AG09319 (cell line): ENCODE results near the gene RPTOR.

Experiments
- DNase-seq: peaks from one replicate; pipeline ENCODE4 v3.0.0-alpha.2; 2010; ENCODE audit warnings: low read depth; ENCODE audit errors: extremely low read depth
- TF ChIP-seq, protein P1 (sequence below): IDR thresholded peaks from 2 replicates; pipeline ENCODE4 v1.5.1; 2011; ENCODE audit warnings: low read depth, mild to moderate bottlenecking, inconsistent platforms, low read length, moderate library complexity

The RPTOR gene

DNA sequence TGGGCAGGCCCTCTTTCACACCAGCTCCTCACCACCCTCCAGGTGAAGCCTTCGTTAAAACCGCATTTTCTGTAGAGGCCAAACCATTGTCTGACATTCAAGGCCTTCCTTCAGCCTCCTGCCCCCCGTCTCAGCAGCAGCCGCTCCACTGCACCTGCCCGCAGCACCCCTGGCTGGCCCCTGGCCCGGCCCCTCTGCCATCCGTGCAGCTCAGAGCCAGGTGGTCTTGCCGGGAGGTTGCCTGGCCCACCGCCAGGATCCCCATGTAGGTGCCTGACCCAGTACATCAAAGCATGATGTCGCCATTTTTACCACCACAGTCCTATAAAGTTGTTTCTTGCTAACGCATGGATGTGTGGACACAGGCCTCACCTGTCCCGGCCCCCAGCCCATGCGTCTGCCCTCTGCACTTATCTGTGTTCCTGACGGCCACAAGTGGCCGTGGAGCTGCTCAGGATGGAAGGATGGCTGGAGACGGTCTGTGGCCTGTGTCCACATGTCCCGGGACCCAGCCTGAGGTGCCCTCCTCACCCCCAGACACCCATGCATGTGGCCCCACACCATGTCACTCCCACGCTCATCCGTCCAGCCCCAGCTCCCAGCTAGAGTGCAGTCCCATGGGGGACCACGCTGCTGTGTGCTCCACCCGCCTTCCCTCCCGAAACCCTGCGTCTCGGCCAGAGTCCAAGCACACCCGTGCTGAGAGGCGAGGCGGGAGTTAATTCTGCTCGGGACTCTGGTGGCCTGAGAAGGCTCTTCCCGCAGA, 357.7 kb downstream of the RPTOR start:
- DNase-seq, result no peak
- TF ChIP-seq, protein P1, sequence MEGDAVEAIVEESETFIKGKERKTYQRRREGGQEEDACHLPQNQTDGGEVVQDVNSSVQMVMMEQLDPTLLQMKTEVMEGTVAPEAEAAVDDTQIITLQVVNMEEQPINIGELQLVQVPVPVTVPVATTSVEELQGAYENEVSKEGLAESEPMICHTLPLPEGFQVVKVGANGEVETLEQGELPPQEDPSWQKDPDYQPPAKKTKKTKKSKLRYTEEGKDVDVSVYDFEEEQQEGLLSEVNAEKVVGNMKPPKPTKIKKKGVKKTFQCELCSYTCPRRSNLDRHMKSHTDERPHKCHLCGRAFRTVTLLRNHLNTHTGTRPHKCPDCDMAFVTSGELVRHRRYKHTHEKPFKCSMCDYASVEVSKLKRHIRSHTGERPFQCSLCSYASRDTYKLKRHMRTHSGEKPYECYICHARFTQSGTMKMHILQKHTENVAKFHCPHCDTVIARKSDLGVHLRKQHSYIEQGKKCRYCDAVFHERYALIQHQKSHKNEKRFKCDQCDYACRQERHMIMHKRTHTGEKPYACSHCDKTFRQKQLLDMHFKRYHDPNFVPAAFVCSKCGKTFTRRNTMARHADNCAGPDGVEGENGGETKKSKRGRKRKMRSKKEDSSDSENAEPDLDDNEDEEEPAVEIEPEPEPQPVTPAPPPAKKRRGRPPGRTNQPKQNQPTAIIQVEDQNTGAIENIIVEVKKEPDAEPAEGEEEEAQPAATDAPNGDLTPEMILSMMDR, result no peak

DNA sequence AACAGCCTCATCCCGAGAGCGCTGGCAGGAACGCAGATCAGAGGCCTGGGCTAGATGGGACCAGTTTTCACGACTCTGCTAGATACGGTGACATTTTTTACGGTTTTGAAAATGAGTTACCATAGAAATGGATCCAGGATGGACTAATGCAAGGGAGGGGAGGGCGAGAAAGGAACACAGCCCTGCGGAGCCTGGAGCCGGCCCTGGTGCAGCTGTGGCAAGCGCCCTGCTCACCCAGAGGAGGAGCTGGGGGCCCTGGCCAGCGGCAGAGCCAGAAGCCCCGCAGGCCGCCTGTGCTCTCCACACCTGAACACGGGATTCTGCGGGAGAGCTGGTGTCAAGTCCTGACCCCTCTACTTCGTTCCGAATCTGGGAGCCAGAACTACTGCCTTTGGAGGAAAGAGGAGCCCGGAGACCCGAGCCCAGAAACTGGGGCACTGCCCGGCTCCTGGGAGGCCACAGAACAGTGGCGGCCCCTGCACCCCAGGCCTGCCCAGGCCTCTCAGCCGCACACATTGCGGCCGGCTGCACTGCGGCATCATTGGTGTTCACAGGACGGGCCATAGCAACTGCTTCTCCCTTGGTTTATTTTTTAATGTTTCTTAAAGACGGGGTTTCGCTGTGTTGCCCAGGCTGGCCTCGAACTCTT, 358.4 kb downstream of the RPTOR start:
- TF ChIP-seq, protein P1, result no peak
- no peak for DNase-seq

DNA sequence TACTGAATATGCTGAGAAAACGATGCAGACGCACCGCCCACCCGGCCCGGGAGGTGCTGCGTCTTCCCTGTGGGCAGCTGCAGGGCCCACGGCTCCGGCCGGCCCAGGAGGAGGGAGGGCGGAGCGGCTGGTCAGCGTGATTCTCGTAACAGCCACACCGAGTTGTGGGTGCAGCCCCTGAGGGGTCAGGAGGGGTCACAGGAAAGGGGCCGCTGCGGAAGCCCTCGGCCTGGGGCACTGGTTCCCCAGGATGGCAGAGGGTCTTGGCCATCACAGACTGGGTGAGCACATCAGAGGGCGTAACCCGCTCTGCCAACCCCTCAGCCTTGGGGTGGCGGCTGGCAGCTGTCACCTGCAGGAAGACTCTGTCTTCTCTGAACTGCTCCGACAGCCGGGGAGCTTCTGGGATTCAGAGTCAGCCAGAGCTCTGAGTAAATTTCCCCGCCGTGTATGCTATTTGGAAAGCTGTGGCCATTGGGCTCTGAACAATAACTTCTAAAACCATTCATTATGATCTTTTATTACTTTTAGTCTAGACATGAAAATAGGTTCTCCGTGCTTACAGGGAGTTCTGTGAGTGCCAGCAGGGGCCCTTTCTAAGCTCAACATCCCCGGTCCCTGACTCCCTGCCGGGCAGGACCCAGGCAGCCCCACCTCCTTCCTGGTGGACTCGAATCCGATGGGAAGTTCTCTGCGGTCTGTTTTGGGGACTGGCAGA, 359.6 kb downstream of the RPTOR start:
- TF ChIP-seq, protein P1, result no peak
- no peak for DNase-seq

DNA sequence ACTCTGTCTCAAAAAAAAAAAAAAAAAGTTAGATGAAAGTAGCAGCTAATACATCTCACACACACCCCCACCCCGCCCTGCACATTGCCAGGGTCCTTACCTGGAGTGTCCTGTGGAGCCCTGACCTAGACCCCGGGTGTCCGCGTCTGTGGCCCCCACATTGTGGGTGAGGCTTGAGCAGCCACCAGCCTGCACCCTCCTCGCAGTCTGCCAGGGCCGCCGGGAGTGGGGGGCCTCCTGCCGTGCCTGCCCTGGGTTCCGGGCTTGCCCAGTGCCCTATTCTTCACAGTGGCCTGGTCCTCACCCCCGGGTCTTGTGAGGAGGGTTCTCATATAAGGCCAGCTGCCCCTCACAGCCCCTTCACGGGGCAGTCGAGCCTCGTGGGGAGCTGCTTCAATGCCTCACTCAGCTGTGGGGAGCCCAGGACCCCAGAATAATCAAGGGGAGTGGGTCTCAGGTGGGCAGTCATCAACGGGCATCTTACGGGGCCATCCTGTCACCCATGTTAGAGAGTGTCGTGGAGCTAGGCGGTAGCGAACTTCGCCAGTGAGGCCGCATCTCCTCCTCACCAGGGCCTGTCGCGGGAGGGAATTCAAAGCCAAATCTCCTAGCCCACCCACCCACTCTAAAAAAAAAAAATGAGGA, 361.1 kb downstream of the RPTOR start:
- TF ChIP-seq, protein P1, result no peak
- DNase-seq, result no peak

DNA sequence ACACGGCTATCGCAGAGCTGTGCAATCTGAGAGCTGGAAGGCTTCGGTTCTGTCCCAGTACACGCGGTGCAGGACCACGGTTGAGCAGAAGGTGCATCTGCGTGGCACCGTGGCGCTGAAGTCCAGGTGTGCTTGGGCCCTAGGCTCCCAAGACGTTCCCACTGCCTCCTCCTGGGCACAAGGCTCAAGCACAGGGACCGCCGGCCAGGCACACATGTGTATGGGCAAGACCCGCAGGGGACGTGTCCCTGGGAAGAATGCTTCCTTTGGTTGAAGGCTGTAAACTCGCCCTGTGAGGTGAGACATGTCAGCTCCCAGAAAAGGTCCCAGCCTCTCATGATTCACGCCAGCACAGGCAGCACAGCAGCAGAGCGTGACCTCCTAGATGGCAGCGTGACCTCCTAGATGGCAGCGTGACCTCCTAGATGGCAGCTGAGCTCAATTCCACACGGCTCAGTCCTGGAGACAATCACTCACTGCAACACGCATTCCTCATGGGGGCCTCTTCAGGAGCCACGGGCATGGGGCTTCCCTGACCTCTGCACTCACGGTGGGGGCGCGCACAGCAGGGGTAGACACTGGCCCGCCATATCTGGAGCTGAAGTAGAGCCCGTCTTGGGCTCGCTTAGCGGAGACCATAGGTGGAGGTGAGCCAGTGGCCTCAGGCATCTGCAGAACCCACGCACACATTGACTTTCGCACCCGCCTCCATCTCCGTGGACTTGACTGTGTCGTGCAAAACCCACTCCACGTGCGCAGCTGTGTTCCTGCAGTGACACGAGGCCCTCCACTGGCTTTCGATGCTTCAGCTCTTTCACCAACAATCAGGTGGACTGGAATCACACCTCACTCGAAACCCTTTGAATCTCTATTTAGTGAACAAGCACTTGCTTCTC, 362.0 kb downstream of the RPTOR start:
- no peak for DNase-seq
- TF ChIP-seq, protein P1, result no peak

DNA sequence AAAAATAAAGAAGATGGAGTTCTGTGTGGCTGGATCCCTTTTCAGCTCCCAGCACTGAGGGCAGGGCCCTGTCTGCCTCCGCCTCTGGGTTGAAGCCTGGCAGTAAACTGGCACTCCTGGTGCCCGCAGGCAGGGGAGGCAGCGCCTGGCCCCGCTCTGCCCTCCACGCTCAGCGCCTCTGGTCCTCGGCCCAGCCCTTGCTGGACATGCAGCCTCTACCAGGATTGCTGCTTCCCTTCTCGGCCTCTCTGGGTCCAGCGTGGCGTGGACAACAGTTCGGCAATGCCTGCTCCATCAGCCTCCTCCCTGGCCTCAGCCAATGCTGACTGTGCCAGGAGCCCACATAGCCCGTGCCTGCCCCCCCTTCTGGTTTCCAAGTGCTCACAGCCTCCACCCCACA, 362.6 kb downstream of the RPTOR start:
- TF ChIP-seq, protein P1, result no peak
- DNase-seq, result no peak
